OCI-LY3 (cell line): Measurements from ENCODE around the gene RASL11A.

Experiments used
- EZH2phosphoT487 ChIP-seq: fragments of 200-600 bp; shearing (Covaris generic); IDR thresholded peaks from 2 replicates; pipeline ENCODE4 v1.6.1; 2018; ENCODE audit warnings: antibody characterized with exemption, mixed run types, low read depth
- TF ChIP-seq, protein P1 (sequence below): fragments of 200-600, 300-600 bp; sonication (generic); IDR thresholded peaks from 2 replicates; pipeline ENCODE4 v1.5.1; 2014; ENCODE audit warnings: antibody characterized with exemption, low read length, low read depth

- TF ChIP-seq, protein P1, sequence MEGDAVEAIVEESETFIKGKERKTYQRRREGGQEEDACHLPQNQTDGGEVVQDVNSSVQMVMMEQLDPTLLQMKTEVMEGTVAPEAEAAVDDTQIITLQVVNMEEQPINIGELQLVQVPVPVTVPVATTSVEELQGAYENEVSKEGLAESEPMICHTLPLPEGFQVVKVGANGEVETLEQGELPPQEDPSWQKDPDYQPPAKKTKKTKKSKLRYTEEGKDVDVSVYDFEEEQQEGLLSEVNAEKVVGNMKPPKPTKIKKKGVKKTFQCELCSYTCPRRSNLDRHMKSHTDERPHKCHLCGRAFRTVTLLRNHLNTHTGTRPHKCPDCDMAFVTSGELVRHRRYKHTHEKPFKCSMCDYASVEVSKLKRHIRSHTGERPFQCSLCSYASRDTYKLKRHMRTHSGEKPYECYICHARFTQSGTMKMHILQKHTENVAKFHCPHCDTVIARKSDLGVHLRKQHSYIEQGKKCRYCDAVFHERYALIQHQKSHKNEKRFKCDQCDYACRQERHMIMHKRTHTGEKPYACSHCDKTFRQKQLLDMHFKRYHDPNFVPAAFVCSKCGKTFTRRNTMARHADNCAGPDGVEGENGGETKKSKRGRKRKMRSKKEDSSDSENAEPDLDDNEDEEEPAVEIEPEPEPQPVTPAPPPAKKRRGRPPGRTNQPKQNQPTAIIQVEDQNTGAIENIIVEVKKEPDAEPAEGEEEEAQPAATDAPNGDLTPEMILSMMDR, result no peak
- TF ChIP-seq EZH2phosphoT487, result no peak
Measured at GRCh38 chr13:27263438-27263837, 7.2 kb upstream of the RASL11A start.
